ENCODE data around the gene INPP5E.

- TF ChIP-seq POLR2A (IDR thresholded peaks at IDR 0.05; ENCODE audit: low read length) (no peak), GATA1 (IDR thresholded peaks at IDR 0.05; ENCODE audit: low read depth, low read length) (no peak)
These were observed 31.7 kb downstream of the INPP5E start for GRCh38 chr9:136407911-136408310.

Measured in erythroblast (primary cell).